ENCODE results near the gene MLLT6. TPM values are rescaled to one million over a fixed set of nuclear protein-coding genes. Genes with fewer than 3 reads are reported as not detected.

MLLT6 gene
- total and polyA plus RNA-seq, 2 of the 13 experiments (the other 11 are each of a cell fraction or from before 2014, with no cell fraction given): 50.7 to 69.5 TPM

DNA sequence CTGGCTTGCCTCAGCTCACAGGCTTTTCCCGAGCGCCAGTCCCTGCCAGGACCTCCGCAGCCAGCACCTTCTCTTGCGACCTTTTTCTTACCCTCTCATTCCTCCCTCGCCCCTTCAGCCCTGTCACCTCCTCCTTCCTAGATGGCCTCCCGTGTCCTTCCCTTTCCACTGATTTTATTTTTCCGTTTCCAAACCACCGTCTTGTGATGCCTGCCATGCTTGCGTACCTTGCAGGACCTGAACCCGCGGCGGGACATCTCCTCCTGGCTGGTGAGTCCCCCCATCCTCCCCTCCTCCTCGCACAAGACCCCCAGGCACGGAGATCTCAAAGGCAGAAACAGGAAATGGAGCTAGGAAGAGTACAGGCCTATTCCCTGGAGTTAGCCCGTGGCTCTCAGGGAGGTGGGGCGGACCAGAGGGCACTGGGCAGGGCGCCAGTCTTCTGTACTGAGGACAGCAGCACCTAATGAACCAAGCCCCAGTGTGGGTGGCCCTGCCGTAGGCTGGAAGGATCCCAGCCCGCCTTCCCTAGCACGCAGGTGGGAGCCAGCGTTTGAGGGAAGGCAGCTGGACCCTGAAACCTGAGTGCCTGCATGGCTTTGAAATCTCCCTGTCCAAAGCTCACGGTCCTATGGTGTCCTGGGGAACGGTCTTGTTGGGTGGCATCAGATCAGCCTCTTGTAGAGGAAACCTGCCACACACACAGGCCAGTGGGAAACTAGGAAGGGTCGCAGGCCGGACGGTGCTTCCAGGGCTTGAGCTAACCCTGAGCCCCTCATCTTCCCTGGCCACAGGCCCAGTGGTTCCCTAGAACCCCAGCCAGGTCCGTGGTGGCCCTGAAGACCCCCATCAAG is 25.7 kb downstream of the MLLT6 start (continued):
- TF ChIP-seq, protein P1, sequence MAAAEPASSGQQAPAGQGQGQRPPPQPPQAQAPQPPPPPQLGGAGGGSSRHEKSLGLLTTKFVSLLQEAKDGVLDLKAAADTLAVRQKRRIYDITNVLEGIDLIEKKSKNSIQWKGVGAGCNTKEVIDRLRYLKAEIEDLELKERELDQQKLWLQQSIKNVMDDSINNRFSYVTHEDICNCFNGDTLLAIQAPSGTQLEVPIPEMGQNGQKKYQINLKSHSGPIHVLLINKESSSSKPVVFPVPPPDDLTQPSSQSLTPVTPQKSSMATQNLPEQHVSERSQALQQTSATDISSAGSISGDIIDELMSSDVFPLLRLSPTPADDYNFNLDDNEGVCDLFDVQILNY (CRISPR knock-in tag; conservative IDR thresholded peaks at IDR 0.05): no peak
- no peak for TF ChIP-seq ZNF703 (CRISPR knock-in tag; IDR thresholded peaks at IDR 0.05; ENCODE audit: borderline replicate concordance)
- TF ChIP-seq, protein P2, sequence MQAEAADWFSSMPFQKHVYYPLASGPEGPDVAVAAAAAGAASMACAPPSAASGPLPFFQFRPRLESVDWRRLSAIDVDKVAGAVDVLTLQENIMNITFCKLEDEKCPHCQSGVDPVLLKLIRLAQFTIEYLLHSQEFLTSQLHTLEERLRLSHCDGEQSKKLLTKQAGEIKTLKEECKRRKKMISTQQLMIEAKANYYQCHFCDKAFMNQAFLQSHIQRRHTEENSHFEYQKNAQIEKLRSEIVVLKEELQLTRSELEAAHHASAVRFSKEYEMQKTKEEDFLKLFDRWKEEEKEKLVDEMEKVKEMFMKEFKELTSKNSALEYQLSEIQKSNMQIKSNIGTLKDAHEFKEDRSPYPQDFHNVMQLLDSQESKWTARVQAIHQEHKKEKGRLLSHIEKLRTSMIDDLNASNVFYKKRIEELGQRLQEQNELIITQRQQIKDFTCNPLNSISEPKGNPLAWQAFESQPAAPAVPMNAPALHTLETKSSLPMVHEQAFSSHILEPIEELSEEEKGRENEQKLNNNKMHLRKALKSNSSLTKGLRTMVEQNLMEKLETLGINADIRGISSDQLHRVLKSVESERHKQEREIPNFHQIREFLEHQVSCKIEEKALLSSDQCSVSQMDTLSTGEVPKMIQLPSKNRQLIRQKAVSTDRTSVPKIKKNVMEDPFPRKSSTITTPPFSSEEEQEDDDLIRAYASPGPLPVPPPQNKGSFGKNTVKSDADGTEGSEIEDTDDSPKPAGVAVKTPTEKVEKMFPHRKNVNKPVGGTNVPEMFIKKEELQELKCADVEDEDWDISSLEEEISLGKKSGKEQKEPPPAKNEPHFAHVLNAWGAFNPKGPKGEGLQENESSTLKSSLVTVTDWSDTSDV (CRISPR knock-in tag; IDR thresholded peaks at IDR 0.05): 0 out of 2 replicates have a peak, but pooled peaks have one; percentile 77
- peak; percentile 63 for TF ChIP-seq SALL1 (CRISPR knock-in tag; IDR thresholded peaks at IDR 0.05)
- TF ChIP-seq SNAPC4 (CRISPR knock-in tag; IDR thresholded peaks at IDR 0.05): 0 out of 2 replicates have a peak, but pooled peaks have one; percentile 31
- no peak for TF ChIP-seq ZNF101 (CRISPR knock-in tag; IDR thresholded peaks at IDR 0.05; ENCODE audit: borderline replicate concordance, low read depth)
- TF ChIP-seq MXD3 (CRISPR knock-in tag; IDR thresholded peaks at IDR 0.05): 0 out of 2 replicates have a peak, but pooled peaks have one; percentile 81
- TF ChIP-seq ZNF333 (CRISPR knock-in tag; IDR thresholded peaks at IDR 0.05; ENCODE audit: borderline replicate concordance): no peak
- TF ChIP-seq, protein P3, sequence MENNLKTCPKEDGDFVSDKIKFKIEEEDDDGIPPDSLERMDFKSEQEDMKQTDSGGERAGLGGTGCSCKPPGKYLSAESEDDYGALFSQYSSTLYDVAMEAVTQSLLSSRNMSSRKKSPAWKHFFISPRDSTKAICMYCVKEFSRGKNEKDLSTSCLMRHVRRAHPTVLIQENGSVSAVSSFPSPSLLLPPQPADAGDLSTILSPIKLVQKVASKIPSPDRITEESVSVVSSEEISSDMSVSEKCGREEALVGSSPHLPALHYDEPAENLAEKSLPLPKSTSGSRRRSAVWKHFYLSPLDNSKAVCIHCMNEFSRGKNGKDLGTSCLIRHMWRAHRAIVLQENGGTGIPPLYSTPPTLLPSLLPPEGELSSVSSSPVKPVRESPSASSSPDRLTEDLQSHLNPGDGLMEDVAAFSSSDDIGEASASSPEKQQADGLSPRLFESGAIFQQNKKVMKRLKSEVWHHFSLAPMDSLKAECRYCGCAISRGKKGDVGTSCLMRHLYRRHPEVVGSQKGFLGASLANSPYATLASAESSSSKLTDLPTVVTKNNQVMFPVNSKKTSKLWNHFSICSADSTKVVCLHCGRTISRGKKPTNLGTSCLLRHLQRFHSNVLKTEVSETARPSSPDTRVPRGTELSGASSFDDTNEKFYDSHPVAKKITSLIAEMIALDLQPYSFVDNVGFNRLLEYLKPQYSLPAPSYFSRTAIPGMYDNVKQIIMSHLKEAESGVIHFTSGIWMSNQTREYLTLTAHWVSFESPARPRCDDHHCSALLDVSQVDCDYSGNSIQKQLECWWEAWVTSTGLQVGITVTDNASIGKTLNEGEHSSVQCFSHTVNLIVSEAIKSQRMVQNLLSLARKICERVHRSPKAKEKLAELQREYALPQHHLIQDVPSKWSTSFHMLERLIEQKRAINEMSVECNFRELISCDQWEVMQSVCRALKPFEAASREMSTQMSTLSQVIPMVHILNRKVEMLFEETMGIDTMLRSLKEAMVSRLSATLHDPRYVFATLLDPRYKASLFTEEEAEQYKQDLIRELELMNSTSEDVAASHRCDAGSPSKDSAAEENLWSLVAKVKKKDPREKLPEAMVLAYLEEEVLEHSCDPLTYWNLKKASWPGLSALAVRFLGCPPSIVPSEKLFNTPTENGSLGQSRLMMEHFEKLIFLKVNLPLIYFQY (CRISPR knock-in tag; IDR thresholded peaks at IDR 0.05; ENCODE audit: borderline replicate concordance): peak; percentile 34; the same call in 1 of the 2 replicates
- 0 out of 2 replicates have a peak, but pooled peaks have one; percentile 22 for TF ChIP-seq ZSCAN22 (CRISPR knock-in tag; IDR thresholded peaks at IDR 0.05)
- TF ChIP-seq NFE2L2 (IDR thresholded peaks at IDR 0.05; ENCODE audit: low read length): no peak

All from HepG2 (cell line).